Sciatic nerve (tissue), 2 donors: Measurements from ENCODE around the gene ZC3H8. TPM values are rescaled to one million over a fixed set of nuclear protein-coding genes. Genes with fewer than 3 reads are reported as not detected.
A peak's percentile ranks its signal among the peaks of the same experiment; 100 is the strongest.

Experiments
- ATAC-seq: fragments of 200-7000 bp; cut with Tn5 transposase; one replicate; pipeline ENCODE4 v1.9.1; 2020; ENCODE audit warnings: mild to moderate bottlenecking, moderate library complexity
- DNase-seq: peaks from one replicate; pipeline ENCODE4 v3.0.0-alpha.2; 2020; ENCODE audit warnings: low spot score
- intact Hi-C: fragments of 100-400 bp; cut with DNase I; formaldehyde crosslinking; loops from one replicate; pipeline ENCODE4 v1.14.2; 2022
- total RNA-seq: library from RNA; stranded (reverse); fragmentation: NEBNext Ultra II Directional; extraction: Animal tissue kit (Norgen Biotek cat#: 25700); gene quantifications from one replicate; pipeline ENCODE4 v1.2.1, GENCODE V29; 2021
- donor health status: DM: no; HTN: no; CAD: no.
- donor health status: DM: no; HTN: no; CAD: no.

Gene ZC3H8
- total RNA-seq, 1 donor from 2014 or later: 11.1 TPM

- ATAC-seq (no peak), DNase-seq (no peak)
- intact Hi-C loops: no loop called here
These were observed 53.0 kb downstream of the ZC3H8 start for GRCh38 chr2:112201696-112202430.

GRCh38 chr2:112199188-112199587, 55.7 kb downstream of the ZC3H8 start:
- intact Hi-C loops: no loop called here
- DNase-seq (no peak), ATAC-seq (no peak)

GRCh38 chr2:112198780-112199179, 56.1 kb downstream of the ZC3H8 start:
- DNase-seq: no peak

GRCh38 chr2:112197868-112198267, 57.0 kb downstream of the ZC3H8 start:
- DNase-seq (no peak), ATAC-seq (no peak)
- intact Hi-C loops: no loop called here

More at GRCh38 chr2:112198780-112199179, 56.1 kb downstream of the ZC3H8 start:
- no peak for ATAC-seq
- intact Hi-C loops: no loop called here

- DNase-seq (no peak), ATAC-seq (no peak)
- intact Hi-C loops: no loop called here
These were observed 58.9 kb downstream of the ZC3H8 start for GRCh38 chr2:112195950-112196349.

GRCh38 chr2:112195167-112195766, 59.6 kb downstream of the ZC3H8 start:
- no peak for ATAC-seq

GRCh38 chr2:112194482-112194881, 60.4 kb downstream of the ZC3H8 start:
- no peak for ATAC-seq
- intact Hi-C loops: no loop called here
- DNase-seq: no peak

More at GRCh38 chr2:112195167-112195766, 59.6 kb downstream of the ZC3H8 start:
- no peak for DNase-seq
- intact Hi-C loops: no loop called here

- intact Hi-C loops: no loop called here
- no peak for ATAC-seq
- no peak for DNase-seq
These were observed 60.8 kb downstream of the ZC3H8 start for GRCh38 chr2:112194028-112194427.

GRCh38 chr2:112189001-112189556, 65.8 kb downstream of the ZC3H8 start:
- no peak for ATAC-seq
- intact Hi-C loops: no loop called here
- no peak for DNase-seq

GRCh38 chr2:112187805-112188596, 66.8 kb downstream of the ZC3H8 start:
- intact Hi-C loops: no loop called here
- ATAC-seq (no peak), DNase-seq (no peak)

GRCh38 chr2:112187046-112187715, 67.7 kb downstream of the ZC3H8 start:
- ATAC-seq (no peak), DNase-seq (no peak)
- intact Hi-C loops: no loop called here

- intact Hi-C loops: no loop called here
- ATAC-seq (no peak), DNase-seq (peak; percentile 17)
These were observed 69.7 kb downstream of the ZC3H8 start for GRCh38 chr2:112185131-112185530.

- no peak for ATAC-seq
- DNase-seq: peak; percentile 48
- intact Hi-C loops: no loop called here
These were observed 70.7 kb downstream of the ZC3H8 start for GRCh38 chr2:112184121-112184520.

- peak; percentile 26 for DNase-seq
- intact Hi-C loops: no loop called here
- ATAC-seq: no peak
These were observed 71.4 kb downstream of the ZC3H8 start for GRCh38 chr2:112183327-112184025.

- DNase-seq (peak; percentile 30), ATAC-seq (no peak)
- intact Hi-C loops: no loop called here
These were observed 72.2 kb downstream of the ZC3H8 start for GRCh38 chr2:112182581-112183034.

- ATAC-seq: no peak
- intact Hi-C loops: no loop called here
- DNase-seq: peak; percentile 45
These were observed 73.1 kb downstream of the ZC3H8 start for GRCh38 chr2:112181571-112182290.

GRCh38 chr2:112175958-112176573, 78.8 kb downstream of the ZC3H8 start:
- no peak for DNase-seq
- no peak for ATAC-seq
- intact Hi-C loops: no loop called here
